AG04450 (cell line): ENCODE data around the gene CSRP2. TPM values are rescaled to one million over a fixed set of nuclear protein-coding genes. Genes with fewer than 3 reads are reported as not detected.

Source experiments
- CTCF ChIA-PET: fragments of 300-600, 350-600 bp; formaldehyde crosslinking; extraction: SDS; loops from one replicate; lab custom pipeline; 2022; ENCODE audit warnings: antibody characterized with exemption, inconsistent platforms; lab: Charles Lee
- POLR2A ChIA-PET: fragments of 350-600 bp; formaldehyde crosslinking; extraction: SDS; loops from one replicate; lab custom pipeline; 2021; ENCODE audit warnings: antibody characterized with exemption, inconsistent platforms; lab: Yijun Ruan, JAX
- DNase-seq: peaks from one replicate; pipeline ENCODE4 v3.0.0-alpha.2; 2011; ENCODE audit warnings: low read depth, low spot score
- H3K27ac ChIP-seq: one replicate; pipeline ENCODE4 v1.5.1; 2012; ENCODE audit warnings: low read depth, low read length, control low read depth
- H3K27me3 ChIP-seq: one replicate; pipeline ENCODE4 v1.6.0; 2012; ENCODE audit warnings: low read length; ENCODE audit not compliant: control insufficient read depth, insufficient read depth
- H3K4me3 ChIP-seq: 2 replicates; pipeline ENCODE4 v1.5.1; 2011; ENCODE audit warnings: mild to moderate bottlenecking, low read depth, low read length, control low read depth
- H3K9me3 ChIP-seq: 2 replicates; pipeline ENCODE4 v1.5.1; 2012; ENCODE audit warnings: low read length; ENCODE audit not compliant: control insufficient read depth, insufficient read depth
- CTCF ChIP-seq: IDR thresholded peaks from 2 replicates; pipeline ENCODE4 v1.5.1; 2011; ENCODE audit warnings: low read depth, low read length, control low read depth, inconsistent platforms
- polyA plus RNA-seq: library from polyadenylated mRNA; depleted of rRNA; stranded (reverse); fragments of >200 nt; gene quantifications from 2 replicates; pipeline ENCODE4 v1.2.3, GENCODE V29; 2011; rRNA removed

The CSRP2 gene
- polyA plus RNA-seq, 1 experiment = 108 TPM

- POLR2A ChIA-PET = no interaction called here
- H3K27ac ChIP-seq = no peak overlapping the region
- H3K4me3 ChIP-seq = no peak overlapping the region
- DNase-seq = no peak
- TF ChIP-seq CTCF = no peak
- H3K9me3 ChIP-seq = no peaks in the 10 kb centered on the region
- CTCF ChIA-PET = no interaction called here
- no peaks in the 10 kb centered on the region for H3K27me3 ChIP-seq
Measured at GRCh38 chr12:76813265-76813664, 65.6 kb downstream of the CSRP2 start.

GRCh38 chr12:76811976-76812375, 66.8 kb downstream of the CSRP2 start:
- H3K27ac ChIP-seq = no peak overlapping the region
- TF ChIP-seq CTCF = no peak
- CTCF ChIA-PET = no interaction called here
- no peak for DNase-seq
- no peaks in the 10 kb centered on the region for H3K27me3 ChIP-seq
- POLR2A ChIA-PET = no interaction called here
- H3K4me3 ChIP-seq = no peak overlapping the region
- H3K9me3 ChIP-seq = no peaks in the 10 kb centered on the region

- Histone ChIP-seq H3K9me3 (no peaks in the 10 kb centered on the region), H3K27me3 (no peaks in the 10 kb centered on the region), H3K4me3 (no peak overlapping the region), H3K27ac (no peak overlapping the region)
- DNase-seq = no peak
- ChIA-PET POLR2A (no interaction called here), CTCF (no interaction called here)
- no peak for TF ChIP-seq CTCF
Measured at GRCh38 chr12:76810671-76811419, 68.0 kb downstream of the CSRP2 start.

Other genes starting within 250 kb of the CSRP2 start
- 35.3 and 48.1 TPM in 2 replicates for gene ZDHHC17, start 114.9 kb downstream of the CSRP2 start, polyA plus RNA-seq
- 4.0 and 5.2 TPM in 2 replicates for gene E2F7, start 186.6 kb upstream of the CSRP2 start, polyA plus RNA-seq